GM19099 (cell line): ENCODE results near the gene E4F1.

Experiments
- POLR2A ChIP-seq: IDR thresholded peaks from 3 replicates; pipeline ENCODE4 v1.6.1; 2011; ENCODE audit warnings: low read depth; ENCODE audit not compliant: insufficient read length; ENCODE audit errors: extremely low read depth

The E4F1 gene

DNA sequence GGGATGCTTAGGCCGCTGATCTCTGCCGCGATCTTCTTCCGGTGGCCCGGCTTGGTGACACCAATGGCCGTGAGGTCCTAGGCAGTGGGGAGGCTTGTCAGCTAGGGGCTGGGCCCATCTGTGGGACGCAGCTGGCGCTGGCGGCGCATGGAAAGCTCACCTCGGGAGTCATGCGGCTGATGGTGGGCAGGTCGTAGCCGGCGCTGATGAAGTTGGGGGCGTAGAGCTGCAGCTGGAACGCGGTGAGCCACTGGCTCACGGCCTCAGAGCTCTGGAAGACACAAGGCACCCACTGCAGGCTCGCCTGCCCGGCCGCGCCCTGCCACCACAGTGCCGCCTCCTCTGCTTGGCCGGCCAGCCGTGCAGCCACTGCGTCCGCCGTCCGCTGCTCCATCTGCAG is 39.7 kb upstream of the E4F1 start:
- TF ChIP-seq POLR2A = no peak

DNA sequence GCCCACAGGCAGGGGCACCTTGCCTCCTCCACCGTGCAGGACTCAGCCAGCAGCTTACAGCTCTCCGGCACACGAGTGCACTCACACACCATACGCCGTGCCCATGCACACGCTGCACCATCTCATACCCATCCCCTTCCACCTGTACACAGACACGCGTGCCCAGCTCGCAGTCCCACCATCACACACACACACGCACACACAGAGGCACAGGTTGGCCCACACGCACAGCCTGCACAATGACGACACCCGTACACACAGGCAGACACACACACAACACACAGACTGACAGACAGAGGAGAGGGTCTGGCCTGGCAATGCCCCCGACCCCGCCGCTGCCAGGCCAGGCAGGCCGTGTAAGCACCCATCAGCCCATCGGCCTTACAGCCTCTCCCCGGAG is 39.0 kb upstream of the E4F1 start:
- no peak for TF ChIP-seq POLR2A

DNA sequence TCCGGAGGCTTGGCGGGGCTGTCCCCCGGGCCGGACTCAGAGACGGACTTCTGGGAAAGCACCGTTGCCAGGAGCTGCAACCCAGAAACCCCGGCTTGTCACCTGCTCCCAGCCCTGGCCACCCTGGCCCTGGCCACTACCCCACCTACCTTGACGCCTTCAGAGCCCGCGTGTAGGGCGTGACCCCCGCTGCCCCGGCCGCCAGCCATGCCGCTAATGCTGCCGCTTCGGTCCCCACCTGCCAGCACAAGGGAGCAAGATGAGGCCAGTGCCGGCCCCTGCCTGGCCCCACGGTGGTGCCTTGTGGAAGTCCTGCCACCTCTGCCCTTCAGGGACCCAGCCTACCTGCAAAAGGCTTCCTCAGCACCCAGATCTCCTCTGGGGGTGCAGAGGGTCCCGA is 38.4 kb upstream of the E4F1 start:
- no peak for TF ChIP-seq POLR2A

DNA sequence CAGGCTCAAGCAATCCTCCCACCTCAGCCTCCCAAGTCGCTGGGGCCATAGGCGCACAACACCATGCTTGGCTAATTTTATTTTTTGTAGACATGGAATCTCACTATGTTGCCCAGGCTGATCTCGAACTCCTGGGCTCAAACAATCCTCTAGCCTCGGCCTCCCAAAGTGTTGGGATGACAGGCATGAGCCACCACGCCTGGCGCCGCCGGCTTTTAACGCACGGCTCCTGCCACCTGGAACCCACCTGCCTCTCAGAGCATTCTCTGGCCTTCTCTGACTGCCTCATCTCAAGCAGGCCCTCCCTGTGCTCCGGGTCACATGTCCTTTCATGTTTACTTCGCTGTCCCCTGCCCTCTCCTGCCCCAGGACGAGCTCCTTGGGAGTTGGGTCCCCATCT is 37.3 kb upstream of the E4F1 start:
- TF ChIP-seq POLR2A = no peak

DNA sequence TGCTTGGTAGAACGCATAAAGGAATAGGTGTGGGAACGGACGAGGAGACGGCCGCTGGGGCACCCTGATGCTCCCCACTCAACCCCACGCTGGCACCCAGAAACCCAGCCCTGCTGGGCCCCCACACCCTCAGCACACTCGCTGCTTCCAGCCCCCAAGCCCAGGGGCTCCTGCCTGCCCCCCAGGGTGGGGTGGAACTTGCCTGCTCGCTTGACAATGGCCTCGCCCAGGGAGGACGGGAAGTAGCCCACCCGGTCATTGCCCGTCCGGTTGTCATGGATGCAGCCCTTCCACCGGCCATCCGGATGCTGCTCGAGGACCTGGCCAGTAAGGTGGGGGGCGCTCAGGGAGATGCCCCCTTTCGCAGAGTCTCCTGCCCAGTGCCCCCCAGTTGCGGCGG is 36.9 kb upstream of the E4F1 start:
- no peak for TF ChIP-seq POLR2A

DNA sequence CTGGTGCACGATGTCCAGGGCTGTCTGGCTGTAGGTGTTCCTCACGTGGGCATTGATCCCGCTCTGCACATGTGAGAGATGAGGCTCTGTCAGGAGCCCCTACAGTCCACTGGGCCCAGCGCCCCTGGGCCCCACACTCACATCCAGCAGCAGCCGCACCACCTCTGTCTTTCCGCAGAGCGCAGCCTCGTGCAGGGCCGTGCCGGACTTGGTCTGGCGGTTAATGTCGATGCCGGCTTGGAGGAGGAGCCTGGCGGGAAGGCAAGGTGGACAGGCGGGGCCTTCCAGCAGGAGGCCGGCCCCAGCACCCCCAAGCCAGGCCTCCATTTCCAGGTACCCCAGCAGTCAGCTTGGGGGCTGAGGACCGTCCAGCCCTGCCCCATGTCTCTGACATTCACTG is 36.2 kb upstream of the E4F1 start:
- no peak for TF ChIP-seq POLR2A

DNA sequence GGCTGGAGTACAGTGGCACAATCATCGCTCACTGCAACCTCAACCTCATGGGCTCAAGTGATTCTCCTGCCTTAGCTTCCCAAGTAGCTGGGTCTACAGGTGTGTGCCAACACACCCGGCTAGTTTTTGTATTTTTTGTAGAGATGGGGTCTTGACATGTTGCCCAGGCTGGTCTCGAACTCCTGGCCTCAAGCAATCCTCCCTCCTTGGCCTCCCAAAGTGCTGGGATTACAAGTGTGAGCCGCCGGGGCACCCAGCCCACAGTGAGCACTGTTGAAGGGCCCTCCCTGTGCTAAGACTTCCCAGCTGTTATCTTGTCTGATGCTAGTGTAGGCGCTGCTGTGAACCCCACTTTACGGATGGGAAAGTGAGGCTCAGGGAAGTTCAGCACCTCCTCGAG is 35.0 kb upstream of the E4F1 start:
- no peak for TF ChIP-seq POLR2A

DNA sequence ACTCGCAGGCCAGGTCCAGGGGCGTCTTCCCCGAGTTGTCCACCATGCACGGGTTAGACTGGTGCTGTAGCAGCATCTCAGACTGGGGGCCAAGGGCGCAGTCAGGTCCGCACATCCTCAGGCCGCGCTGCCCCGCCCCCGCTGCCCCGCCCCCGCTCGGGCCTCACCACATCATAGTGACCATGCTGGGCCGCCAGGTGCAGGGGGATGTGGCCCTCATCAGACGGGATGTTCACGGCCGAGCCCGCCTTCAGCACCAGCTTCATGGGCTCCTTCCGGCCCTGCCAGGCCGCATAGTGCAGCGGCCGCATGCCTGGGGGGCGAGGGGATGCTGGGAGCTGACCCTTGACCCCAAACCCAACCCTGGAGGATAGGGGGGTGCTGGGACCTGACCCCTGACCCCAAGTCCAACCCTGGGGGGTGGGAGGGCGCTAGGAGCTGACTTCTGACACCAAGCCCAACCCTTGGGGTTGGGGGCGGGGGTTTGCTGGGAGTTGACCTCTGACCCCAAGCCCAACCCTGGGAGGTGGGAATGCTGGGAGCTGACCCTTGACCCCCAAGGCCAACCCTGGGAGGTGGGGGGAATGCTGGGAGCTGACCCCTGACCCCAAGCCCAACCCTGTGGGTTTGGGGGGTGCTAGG is 34.0 kb upstream of the E4F1 start:
- TF ChIP-seq POLR2A = no peak

DNA sequence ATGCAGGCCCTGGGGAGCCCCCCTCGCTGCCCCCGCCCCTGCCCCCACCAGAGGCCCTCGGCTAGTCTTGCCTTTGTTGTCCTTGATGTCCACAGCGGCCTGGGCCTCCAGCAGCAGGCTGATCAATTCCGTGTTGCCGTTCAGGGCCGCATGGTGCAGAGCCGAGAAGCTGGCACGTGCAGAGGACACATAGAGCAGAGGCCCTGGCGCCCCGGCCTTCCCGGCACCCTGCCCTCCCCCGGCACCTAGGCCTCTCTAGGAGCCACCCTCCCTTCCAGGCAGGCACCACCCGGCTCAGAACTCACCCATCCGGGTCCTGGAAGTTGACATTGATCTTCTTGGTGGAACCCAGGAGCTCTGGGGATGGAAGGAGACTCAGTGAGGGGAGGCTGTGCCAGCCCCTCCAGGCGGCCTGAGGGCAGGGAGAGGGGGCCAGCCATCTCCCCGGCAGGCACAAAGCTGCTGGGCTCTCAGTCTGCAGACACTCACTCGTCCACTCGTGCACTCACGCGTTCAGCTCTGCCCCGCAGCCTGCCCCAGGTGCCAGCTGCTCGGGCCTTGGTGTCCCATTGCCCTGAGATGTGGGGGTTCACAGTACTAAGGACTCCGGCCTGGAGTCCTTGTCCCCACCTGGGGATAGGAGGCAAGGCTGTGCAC is 33.3 kb upstream of the E4F1 start:
- no peak for TF ChIP-seq POLR2A

DNA sequence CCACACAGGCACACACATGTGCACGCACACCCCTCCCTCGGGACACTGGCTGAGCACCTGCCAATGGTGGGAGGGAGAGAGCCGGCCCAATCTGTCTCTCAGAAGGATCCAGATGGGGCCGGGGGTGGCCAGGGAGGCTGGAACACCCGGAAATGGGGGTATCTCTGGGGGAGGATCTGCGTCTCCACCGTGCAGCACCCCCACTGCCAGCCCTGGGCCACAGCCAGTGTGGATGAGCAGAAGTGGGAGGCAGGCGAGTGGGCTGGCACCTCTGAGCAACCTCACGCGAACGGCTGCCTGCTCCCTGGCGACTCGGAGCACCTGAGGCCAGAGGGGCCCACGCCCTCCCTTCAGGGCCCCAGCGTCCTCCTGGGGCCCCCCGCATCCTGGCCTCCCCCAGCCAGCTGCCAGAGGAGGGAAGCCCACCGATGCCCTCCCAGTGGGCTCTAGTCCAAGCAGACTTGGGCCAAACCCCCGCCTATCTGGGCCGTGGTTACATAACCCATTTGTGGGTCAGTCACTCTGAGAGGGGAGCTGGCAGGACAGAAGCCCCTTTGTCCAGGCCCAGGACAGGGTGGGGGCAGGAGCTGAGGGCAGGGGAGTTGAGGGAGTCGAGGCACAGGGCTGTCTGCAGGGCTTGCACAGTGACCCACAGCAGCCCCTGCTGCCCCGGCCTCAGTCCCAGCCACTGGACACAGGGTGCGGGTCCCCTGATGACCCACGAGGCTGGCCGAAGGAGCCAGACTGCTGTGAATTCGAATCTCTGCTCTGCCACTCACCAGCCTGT is 32.5 kb upstream of the E4F1 start:
- TF ChIP-seq POLR2A = no peak

DNA sequence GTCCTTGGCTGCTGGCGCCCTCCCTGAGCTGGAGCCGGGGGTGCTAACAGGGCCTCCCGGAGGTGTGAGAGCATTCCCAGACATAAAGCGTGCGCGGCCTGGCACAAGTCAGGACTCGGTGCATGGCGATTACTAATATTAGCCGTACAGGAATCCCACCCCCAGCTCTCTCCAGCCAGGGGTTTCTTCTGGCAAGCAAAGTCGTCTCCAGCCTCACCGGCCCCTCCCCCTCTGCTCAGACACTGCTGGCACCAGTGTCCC is 32.0 kb upstream of the E4F1 start:
- no peak for TF ChIP-seq POLR2A

DNA sequence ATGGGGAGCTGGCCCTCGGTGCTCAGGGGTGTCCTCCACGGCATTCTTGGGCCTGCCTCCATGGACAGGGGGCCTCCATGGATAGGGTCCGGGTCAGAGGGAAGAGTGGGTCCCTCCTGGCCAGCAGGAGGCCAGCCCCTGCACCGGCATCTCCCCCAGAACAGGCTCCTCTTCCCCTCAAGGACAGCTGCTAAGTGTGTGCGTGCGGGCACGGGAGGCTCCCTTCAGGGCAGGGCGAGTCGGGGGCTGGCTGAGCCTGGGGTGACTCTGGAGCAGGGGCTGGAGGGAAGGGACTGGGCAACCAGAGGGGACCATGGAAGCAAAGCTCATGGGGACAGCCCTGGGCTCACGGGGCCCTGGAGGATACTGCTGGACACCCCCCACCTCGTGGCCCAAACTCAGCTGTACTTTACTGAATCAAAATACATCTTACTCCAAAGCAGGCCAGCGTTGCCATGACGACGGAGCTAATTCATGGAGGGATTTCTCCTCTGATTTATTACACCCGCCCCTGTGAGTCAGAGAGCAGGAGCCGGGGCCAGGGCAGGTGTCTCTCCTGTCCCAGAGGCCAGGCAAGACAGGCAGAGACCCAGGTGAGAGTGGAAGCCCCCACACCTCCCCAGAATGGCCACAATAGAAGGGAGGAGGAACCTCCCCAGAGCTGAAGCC is 29.1 kb upstream of the E4F1 start:
- no peak for TF ChIP-seq POLR2A

DNA sequence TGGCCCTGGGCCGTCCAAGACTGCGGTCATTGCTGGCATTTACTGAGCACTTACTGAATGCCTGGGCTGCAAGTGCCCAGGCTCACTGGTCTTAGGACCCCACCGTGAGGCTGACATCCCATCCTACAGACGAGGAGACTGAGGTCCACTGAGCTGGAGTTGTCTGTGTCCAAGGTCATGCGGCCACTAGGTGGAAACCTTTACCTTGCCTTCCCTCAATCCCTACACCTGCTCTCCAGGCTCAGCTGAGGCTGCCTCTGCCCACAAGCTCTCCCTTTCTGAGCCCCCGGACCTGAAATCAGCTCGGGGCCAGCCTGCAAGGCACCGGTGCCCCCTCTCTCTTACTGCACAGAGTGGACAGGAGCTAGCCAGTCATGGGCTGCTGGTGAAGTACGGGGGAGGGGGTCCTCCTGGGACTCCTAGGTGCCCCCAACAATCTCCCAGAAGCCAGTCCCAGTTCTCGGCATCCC is 28.5 kb upstream of the E4F1 start:
- TF ChIP-seq POLR2A = no peak

DNA sequence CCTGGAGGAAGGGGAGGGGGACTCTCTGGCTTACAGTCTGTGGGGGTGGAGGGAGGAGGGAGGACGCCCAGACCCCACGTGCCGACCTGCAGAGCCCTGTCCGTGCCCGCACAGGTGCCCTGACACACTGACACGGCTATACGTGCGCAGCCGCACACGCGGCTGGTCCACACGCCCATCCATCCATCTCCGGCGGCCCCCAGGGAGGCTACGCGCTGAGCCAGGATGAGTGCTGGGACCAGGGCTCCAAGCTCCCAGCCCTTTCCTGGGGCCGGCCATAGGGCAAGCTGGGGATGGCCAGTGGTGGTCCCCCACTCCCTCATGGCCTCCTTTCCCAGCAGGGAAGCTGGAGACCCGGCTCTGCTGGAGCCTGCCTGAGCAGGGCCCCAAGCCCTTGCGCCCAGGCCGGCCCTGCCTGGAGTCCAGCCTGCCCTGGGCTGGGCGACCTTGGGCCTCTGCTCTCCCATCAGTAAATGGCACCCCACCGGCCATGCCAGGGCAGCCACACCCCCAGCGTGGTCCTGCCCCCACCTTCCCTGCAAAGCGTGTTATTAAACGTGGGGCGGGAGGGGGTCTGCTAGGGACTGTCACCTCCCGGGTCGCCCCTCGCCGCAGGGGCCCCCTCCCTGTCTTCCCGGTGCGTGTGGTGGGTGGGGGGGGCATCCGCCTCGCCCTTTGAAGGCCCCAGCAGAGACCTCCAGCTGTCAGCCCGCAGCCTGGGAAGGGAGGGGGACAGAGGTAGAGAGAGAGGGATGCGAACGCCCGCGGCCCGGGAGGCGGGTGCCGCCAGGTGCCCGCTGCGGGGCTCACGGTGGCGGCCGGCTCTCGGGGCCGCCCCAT is 27.8 kb upstream of the E4F1 start:
- TF ChIP-seq POLR2A = no peak
